Osteocyte (in vitro differentiated cells): Measurements from ENCODE around the gene GPR150. TPM values are rescaled to one million over a fixed set of nuclear protein-coding genes. Genes with fewer than 3 reads are reported as not detected.

Experiments
- DNase-seq: peaks from one replicate; pipeline ENCODE4 v3.0.0; 2021; ENCODE audit warnings: mixed read lengths; ENCODE audit not compliant: unreplicated experiment; ENCODE audit errors: extremely low spot score
- H3K27ac Mint-ChIP-seq: one replicate; pipeline ENCODE4 v1.8.0; 2021; ENCODE audit warnings: mild to moderate bottlenecking, mixed read lengths; ENCODE audit not compliant: unreplicated experiment
- H3K27me3 Mint-ChIP-seq: one replicate; pipeline ENCODE4 v1.8.0; 2021; ENCODE audit warnings: mixed read lengths; ENCODE audit not compliant: unreplicated experiment
- H3K36me3 Mint-ChIP-seq: one replicate; pipeline ENCODE4 v1.8.0; 2021; ENCODE audit warnings: mixed read lengths; ENCODE audit not compliant: unreplicated experiment
- H3K4me1 Mint-ChIP-seq: one replicate; pipeline ENCODE4 v1.8.0; 2021; ENCODE audit warnings: mixed read lengths; ENCODE audit not compliant: unreplicated experiment
- H3K4me3 Mint-ChIP-seq: one replicate; pipeline ENCODE4 v1.8.0; 2021; ENCODE audit warnings: mild to moderate bottlenecking, moderate library complexity, mixed read lengths; ENCODE audit not compliant: unreplicated experiment
- H3K9me3 Mint-ChIP-seq: one replicate; pipeline ENCODE4 v1.8.0; 2021; ENCODE audit warnings: mixed read lengths; ENCODE audit not compliant: unreplicated experiment
- CTCF ChIP-seq: fragments of 200-600 bp; sonication (generic); IDR thresholded peaks from 2 replicates; pipeline ENCODE4 v1.5.0; 2021; ENCODE audit warnings: antibody characterized with exemption, mild to moderate bottlenecking, moderate library complexity
- total RNA-seq: library from RNA; stranded (reverse); gene quantifications from 2 replicates; pipeline ENCODE4 v1.2.1, GENCODE V29; 2021

Gene GPR150
- total RNA-seq, 1 donor from 2014 or later: 0.21 TPM

- Mint-ChIP-seq H3K4me3 (no peak overlapping the region), H3K9me3 (peaks cover 7% of the 10 kb centered on the region), H3K4me1 (peaks cover 10% of the 10 kb centered on the region), H3K27me3 (no peaks in the 10 kb centered on the region), H3K27ac (no peak overlapping the region), H3K36me3 (no peaks in the 10 kb centered on the region)
- no peak for DNase-seq
- no peak for TF ChIP-seq CTCF
These were observed 4.8 kb upstream of the GPR150 start for GRCh38 chr5:95615164-95615467.

GRCh38 chr5:95617057-95617456 lies 2.8 kb upstream of the GPR150 start:
- Mint-ChIP-seq H3K27me3 (no peaks in the 10 kb centered on the region), H3K36me3 (no peaks in the 10 kb centered on the region), H3K4me1 (peaks cover 16% of the 10 kb centered on the region), H3K4me3 (no peak overlapping the region), H3K27ac (no peak overlapping the region), H3K9me3 (peaks cover 7% of the 10 kb centered on the region)
- TF ChIP-seq CTCF: no peak
- DNase-seq: no peak

- Mint-ChIP-seq H3K4me1 (peaks cover 16% of the 10 kb centered on the region), H3K4me3 (peak overlapping the region; percentile 75), H3K27me3 (no peaks in the 10 kb centered on the region), H3K27ac (no peak overlapping the region), H3K36me3 (no peaks in the 10 kb centered on the region), H3K9me3 (peaks cover under 1% of the 10 kb centered on the region)
- DNase-seq: no peak
- no peak for TF ChIP-seq CTCF
These were observed 791 bp upstream of the GPR150 start for GRCh38 chr5:95619096-95619495.

- Mint-ChIP-seq H3K4me3 (peak overlapping the region; percentile 75), H3K36me3 (no peaks in the 10 kb centered on the region), H3K27ac (no peak overlapping the region), H3K27me3 (no peaks in the 10 kb centered on the region), H3K4me1 (peaks cover 16% of the 10 kb centered on the region), H3K9me3 (peaks cover 5% of the 10 kb centered on the region)
- TF ChIP-seq CTCF: no peak
- no peak for DNase-seq
These were observed 315 bp upstream of the GPR150 start for GRCh38 chr5:95619514-95620029.

GRCh38 chr5:95620870-95621838 lies 1.3 kb downstream of the GPR150 start:
- Mint-ChIP-seq H3K4me1 (peaks cover 16% of the 10 kb centered on the region), H3K27ac (no peak overlapping the region), H3K27me3 (no peaks in the 10 kb centered on the region), H3K4me3 (peak overlapping the region; percentile 69), H3K9me3 (peaks cover 5% of the 10 kb centered on the region), H3K36me3 (no peaks in the 10 kb centered on the region)
- no peak for DNase-seq
- no peak for TF ChIP-seq CTCF
